Fibroblast of peridontal ligament (primary cell): Measurements from ENCODE around the gene LTBP4.
"Not testable (repeated sequence)": the region's sequence is repeated elsewhere in the genome, so short reads cannot be mapped to it uniquely, and the experiment has no call there.

Experiments
- DNase-seq: peaks from one replicate; pipeline ENCODE4 v3.0.0-alpha.2; 2010; ENCODE audit errors: extremely low read depth

LTBP4 gene

GRCh38 chr19:40576585-40577451 lies 24.4 kb upstream of the LTBP4 start, which contains the start of gene SHKBP1:
Gene SHKBP1, plus strand, starts transcription at chr19:40576873. Its CDS starts 27 bp downstream, at chr19:40576900.
- DNase-seq = peak; percentile 95

- peak; percentile 11 for DNase-seq
These were observed 22.7 kb upstream of the LTBP4 start for GRCh38 chr19:40578442-40578908.

GRCh38 chr19:40580619-40581018 lies 20.6 kb upstream of the LTBP4 start:
- DNase-seq = no peak

- DNase-seq = no peak
These were observed 19.6 kb upstream of the LTBP4 start for GRCh38 chr19:40581531-40581930.

- no peak for DNase-seq
These were observed 18.7 kb upstream of the LTBP4 start for GRCh38 chr19:40582467-40582866.

GRCh38 chr19:40583283-40583682 lies 17.9 kb upstream of the LTBP4 start:
- DNase-seq = no peak

GRCh38 chr19:40584007-40584406 lies 17.2 kb upstream of the LTBP4 start:
- no peak for DNase-seq

- peak; percentile 39 for DNase-seq
These were observed 15.8 kb upstream of the LTBP4 start for GRCh38 chr19:40585241-40585981.

GRCh38 chr19:40585982-40586422 lies 15.2 kb upstream of the LTBP4 start:
- DNase-seq = no peak

GRCh38 chr19:40586611-40587010 lies 14.6 kb upstream of the LTBP4 start:
- DNase-seq = no peak

- DNase-seq = no peak
These were observed 12.9 kb upstream of the LTBP4 start for GRCh38 chr19:40588110-40588854.

- no peak for DNase-seq
These were observed 12.1 kb upstream of the LTBP4 start for GRCh38 chr19:40588926-40589569.

GRCh38 chr19:40589591-40590429 lies 11.4 kb upstream of the LTBP4 start:
- DNase-seq = no peak

GRCh38 chr19:40590464-40591265 lies 10.5 kb upstream of the LTBP4 start:
- no peak for DNase-seq

- DNase-seq = not testable (repeated sequence)
These were observed 9.4 kb upstream of the LTBP4 start for GRCh38 chr19:40591724-40592123.

GRCh38 chr19:40592170-40592569 lies 9.0 kb upstream of the LTBP4 start:
- DNase-seq = peak; percentile 58

GRCh38 chr19:40594255-40594654 lies 6.9 kb upstream of the LTBP4 start:
- no peak for DNase-seq

GRCh38 chr19:40594657-40595091 lies 6.5 kb upstream of the LTBP4 start:
- no peak for DNase-seq

GRCh38 chr19:40596608-40597328 lies 4.4 kb upstream of the LTBP4 start:
- peak; percentile 35 for DNase-seq
